K562 (cell line): ENCODE measurements around the gene ZBTB46. TPM values are rescaled to one million over a fixed set of nuclear protein-coding genes. Genes with fewer than 3 reads are reported as not detected.
"Not testable (repeated sequence)": the region's sequence is repeated elsewhere in the genome, so short reads cannot be mapped to it uniquely, and the experiment has no call there.

Experiments
- ATAC-seq: fragments of 200-7000 bp; cut with Tn5 transposase; 3 replicates; pipeline ENCODE4 v1.9.1; 2020; ENCODE audit warnings: moderate library complexity
- BruUV-seq: library from RNA; stranded (reverse); fragments of 400-500 nt; replicated peaks from 2 replicates; lab custom pipeline; 2021; lab: Mats Ljungman, UMichigan
- CTCF ChIA-PET: fragments of 300-600 bp; formaldehyde crosslinking; extraction: SDS; loops from one replicate; lab custom pipeline; 2021; ENCODE audit warnings: low intra/inter-chr PET ratio; lab: Yijun Ruan, JAX
- POLR2A ChIA-PET: fragments of 300-600, 350-650 bp; sonication (Branson Sonifier 250); formaldehyde crosslinking; extraction: SDS; loops from one replicate; lab custom pipeline; 2021; ENCODE audit warnings: antibody characterized with exemption, inconsistent platforms; lab: Yijun Ruan, JAX
- DNase-seq, 4 experiments: peaks; one replicate each; pipeline versions ENCODE4 v3.0.0 to v3.0.0-alpha.2; 2011 to 2018; ENCODE audit warnings: low spot score in 3 of 4, mixed read lengths in 3 of 4; ENCODE audit errors: extremely low read depth in 1 of 4
- FAIRE-seq: peaks from 2 replicates; lab custom pipeline; 2011; peaks lifted over from hg19 to GRCh38; lab: Jason Lieb, UNC
- H2AFZ ChIP-seq: 2 replicates; pipeline ENCODE4 v1.6.0; 2011; ENCODE audit warnings: low read depth, low read length, control low read depth, inconsistent platforms
- H3K27ac ChIP-seq: fragments of 200-600 bp; 3 replicates; pipeline ENCODE4 v1.8.0; 2011; ENCODE audit warnings: low read depth, mild to moderate bottlenecking, control low read depth, inconsistent platforms, low read length, moderate library complexity, mixed read lengths; ENCODE audit errors: extremely low read depth
- H3K27me3 ChIP-seq, 2 experiments: fragments of 300-600 bp in 1 of 2; 2 replicates in 1 of 2; 3 replicates in 1 of 2; pipeline versions ENCODE4 v1.6.0 to v1.8.0; 2011; ENCODE audit warnings: inconsistent platforms in 2 of 2, low read length in 2 of 2, mild to moderate bottlenecking in 1 of 2, mixed read lengths in 1 of 2, moderate library complexity in 1 of 2; ENCODE audit not compliant: control insufficient read depth in 2 of 2, insufficient read depth in 2 of 2
- H3K36me3 ChIP-seq: fragments of 300-600 bp; 3 replicates; pipeline ENCODE4 v1.8.0; 2011; ENCODE audit warnings: mild to moderate bottlenecking, low read length, inconsistent platforms; ENCODE audit not compliant: control insufficient read depth, insufficient read depth
- H3K4me1 ChIP-seq, 2 experiments: fragments of 200-600 bp in 1 of 2; replicated peaks in 1 of 2; 2 replicates in 1 of 2; 3 replicates in 1 of 2; pipeline versions ENCODE4 v1.5.1 to v1.8.0; 2011; ENCODE audit warnings: inconsistent platforms in 2 of 2, low read length in 2 of 2, mild to moderate bottlenecking in 1 of 2, mixed read lengths in 1 of 2, moderate library complexity in 1 of 2; ENCODE audit not compliant: control insufficient read depth in 2 of 2, insufficient read depth in 2 of 2
- H3K4me2 ChIP-seq: 2 replicates; pipeline ENCODE4 v1.6.1; 2011; ENCODE audit warnings: low read length, control low read depth, inconsistent platforms, mixed read lengths; ENCODE audit not compliant: insufficient read depth
- H3K4me3 ChIP-seq: fragments of 200-600 bp; sonication (generic), shearing (Covaris generic); 2 replicates; pipeline ENCODE4 v1.5.1; 2016; ENCODE audit warnings: control low read depth, inconsistent platforms
- H3K79me2 ChIP-seq: fragments of 200-600 bp; 3 replicates; pipeline ENCODE4 v1.8.0; 2011; ENCODE audit warnings: low read length, inconsistent platforms; ENCODE audit not compliant: control insufficient read depth, insufficient read depth
- H3K9ac ChIP-seq, 2 experiments: 2 replicates each; pipeline versions ENCODE4 v1.6.0 to v1.6.1; 2011; ENCODE audit warnings: low read depth in 2 of 2, low read length in 2 of 2, control low read depth in 1 of 2, inconsistent platforms in 1 of 2, mild to moderate bottlenecking in 1 of 2, mixed read lengths in 1 of 2; ENCODE audit not compliant: insufficient read depth in 1 of 2
- H3K9me1 ChIP-seq: one replicate; pipeline ENCODE4 v1.6.0; 2011; ENCODE audit warnings: inconsistent platforms, mild to moderate bottlenecking, low read length, moderate library complexity; ENCODE audit not compliant: control insufficient read depth, insufficient read depth
- H3K9me3 ChIP-seq: replicated peaks from 2 replicates; pipeline ENCODE4 v1.5.1; 2011; ENCODE audit warnings: low read depth, low read length, inconsistent platforms; ENCODE audit not compliant: control insufficient read depth, insufficient read depth
- H4K20me1 ChIP-seq: replicated peaks from 2 replicates; pipeline ENCODE4 v1.6.1; 2011; ENCODE audit warnings: low read length, inconsistent platforms, mixed read lengths; ENCODE audit not compliant: control insufficient read depth, insufficient read depth
- ZNF263 ChIP-seq: sonication (generic); formaldehyde crosslinking; IDR thresholded peaks from 2 replicates; pipeline ENCODE4 v1.8.0; 2022; ENCODE audit warnings: mild to moderate bottlenecking, missing genetic modification reagents, borderline replicate concordance
- WGBS: fragments of 100-300 bp; shearing (Covaris generic); methylation state at CpG from one replicate; pipeline ENCODE4 v1.1.6; 2016; ENCODE audit warnings: low coverage, mixed read lengths; ENCODE audit not compliant: insufficient coverage; ENCODE audit errors: missing lambda C conversion rate; 5-methylcytosine and 5-hydroxymethylcytosine counted together
- in situ Hi-C: fragments of 300-500 bp; cut with MboI; formaldehyde crosslinking; loops from 4 replicates; pipeline ENCODE4 v1.15.0; 2018; ENCODE audit warnings: inconsistent platforms, mixed read lengths
- intact Hi-C: fragments of 100-400 bp; cut with micrococcal nuclease; formaldehyde crosslinking; loops from 2 replicates; pipeline ENCODE4 v1.14.2; 2022
- polyA plus RNA-seq, 8 experiments: library from polyadenylated mRNA; depleted of rRNA in 4 of 8; stranded (reverse) in 5 of 8; unstranded in 3 of 8; fragments of >200 nt; fragmentation: Nextera tagmentation in 2 of 8; fragmentation: Illumina TruSeq in 1 of 8; extraction: Ambion mirVana in 2 of 8; extraction: Trizol in 1 of 8; gene quantifications; 2 replicates each; pipeline versions ENCODE4 v1.2.1 to v1.2.3, GENCODE V29; 2011 to 2014; ENCODE audit warnings: inconsistent platforms in 1 of 8, missing spikeins in 1 of 8
- total RNA-seq, 7 experiments: library from RNA; depleted of rRNA in 6 of 7; stranded (reverse); fragments of >200 nt in 6 of 7; fragmentation: Illumina TruSeq in 2 of 7; extraction: Trizol in 2 of 7; gene quantifications; 2 replicates each; pipeline versions ENCODE4 v1.2.1 to v1.2.3, GENCODE V29; 2011 to 2021; ENCODE audit warnings: low replicate concordance in 1 of 7

Gene ZBTB46
- total and polyA plus RNA-seq, 9 of the 15 experiments (the other 6 are each of a cell fraction or from before 2014, with no cell fraction given): 0.29 to 4.1 (median 1.1) TPM

DNA sequence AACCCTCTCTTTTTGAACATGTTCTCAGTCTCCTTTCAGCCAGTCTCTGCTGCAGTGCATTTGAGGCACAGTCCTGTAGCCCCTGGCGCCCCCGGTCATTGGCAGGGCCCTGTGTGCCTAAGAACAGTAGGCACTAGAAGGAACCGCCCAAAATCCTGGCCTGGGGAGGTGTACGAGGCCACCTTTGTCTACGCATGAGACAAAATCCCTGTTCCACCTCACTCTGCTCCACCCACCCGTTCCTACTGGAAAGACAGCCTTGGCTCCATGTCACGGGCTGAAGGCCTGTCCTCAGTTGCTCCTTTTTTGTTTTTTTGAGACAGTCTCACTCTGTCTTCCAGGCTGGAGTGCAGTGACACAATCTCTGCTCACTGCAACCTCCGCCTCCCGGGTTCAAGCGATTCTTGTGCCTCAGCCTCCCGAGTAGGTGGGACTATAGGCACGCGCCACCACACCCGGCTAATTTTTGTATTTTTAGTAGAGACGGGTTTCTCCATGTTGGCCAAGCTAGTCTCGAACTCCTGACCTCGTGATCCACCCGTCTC lies 100.8 kb downstream of the ZBTB46 start:
- H3K36me3 ChIP-seq: peaks cover 62% of the 10 kb centered on the region; the same call in 2 of the 3 replicates
- H4K20me1 ChIP-seq, H3K9me1 ChIP-seq, BruUV-seq, in situ Hi-C loops, FAIRE-seq, H3K4me2 ChIP-seq, H3K27ac ChIP-seq, POLR2A ChIA-PET, H3K9ac ChIP-seq, CTCF ChIA-PET, H3K4me3 ChIP-seq, H3K27me3 ChIP-seq, H3K9me3 ChIP-seq, H2AFZ ChIP-seq, ATAC-seq, intact Hi-C loops: not testable (repeated sequence)
- H3K4me1 ChIP-seq: peaks cover 5 to 28% of the 10 kb centered on the region in 2 experiments; a peak in 4 of 5 replicates
- peaks cover 33% of the 10 kb centered on the region for H3K79me2 ChIP-seq
- WGBS: 97% methylated on average over 16 of the region's 18 CpGs
- peak in 1 of 4 experiments; percentile 2 for DNase-seq

DNA sequence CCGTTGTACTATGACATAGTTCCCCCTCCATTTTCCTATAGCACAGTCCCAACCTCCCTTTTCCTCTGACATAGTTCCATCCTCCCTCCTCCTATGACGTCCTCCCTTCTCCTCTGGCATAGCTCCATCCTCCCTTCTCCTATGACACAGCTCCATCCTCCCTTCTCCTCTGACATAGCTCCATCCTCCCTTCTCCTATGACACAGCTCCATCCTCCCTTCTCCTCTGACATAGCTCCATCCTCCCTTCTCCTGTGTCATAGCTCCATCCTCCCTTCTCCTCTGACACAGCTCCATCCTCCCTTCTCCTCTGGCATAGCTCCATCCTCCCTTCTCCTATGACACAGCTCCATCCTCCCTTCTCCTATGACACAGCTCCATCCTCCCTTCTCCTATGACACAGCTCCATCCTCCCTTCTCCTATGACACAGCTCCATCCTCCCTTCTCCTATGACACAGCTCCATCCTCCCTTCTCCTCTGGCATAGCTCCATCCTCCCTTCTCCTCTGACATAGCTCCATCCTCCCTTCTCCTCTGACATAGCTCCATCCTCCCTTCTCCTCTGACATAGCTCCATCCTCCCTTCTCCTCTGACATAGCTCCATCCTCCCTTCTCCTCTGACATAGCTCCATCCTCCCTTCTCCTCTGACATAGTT lies 108.0 kb downstream of the ZBTB46 start:
- H3K9me1 ChIP-seq, CTCF ChIA-PET, H2AFZ ChIP-seq, FAIRE-seq, H3K4me2 ChIP-seq, H4K20me1 ChIP-seq, intact Hi-C loops, H3K27ac ChIP-seq, H3K4me1 ChIP-seq, H3K4me3 ChIP-seq, H3K9ac ChIP-seq, DNase-seq, BruUV-seq, in situ Hi-C loops, ATAC-seq, H3K27me3 ChIP-seq: not testable (repeated sequence)
- peaks cover 26% of the 10 kb centered on the region for H3K79me2 ChIP-seq
- WGBS: 89% methylated on average over 2 of the region's 2 CpGs
- H3K36me3 ChIP-seq: peaks cover 36% of the 10 kb centered on the region
- peak; percentile 66; the same call in 1 of the 2 replicates for TF ChIP-seq ZNF263
- POLR2A ChIA-PET: interaction anchor here (0.7 to 1.4 kb wide), 3 partner anchors 15 to 787 kb away, joined by 3 to 5 read pairs (median 5); partner anchors contain the start of genes ARFRP1 and ZGPAT
- peaks cover 10% of the 10 kb centered on the region; the same call in 1 of the 2 replicates for H3K9me3 ChIP-seq
